Prostate gland (tissue), 2 donors: ENCODE results near the gene CANT1. TPM values are rescaled to one million over a fixed set of nuclear protein-coding genes. Genes with fewer than 3 reads are reported as not detected.

Experiments used
- DNase-seq: peaks from one replicate; pipeline ENCODE4 v3.0.0-alpha.2; 2019; ENCODE audit warnings: low spot score
- H3K27ac ChIP-seq, 2 donors: fragments of 200-600 bp; sonication (generic); 2 replicates each; pipeline ENCODE4 v1.5.1; 2017 to 2019
- H3K27me3 ChIP-seq: fragments of 200-600 bp; sonication (generic); replicated peaks from 2 replicates; pipeline ENCODE4 v1.5.1; 2019; ENCODE audit not compliant: insufficient read depth
- H3K36me3 ChIP-seq, 2 donors: fragments of 200-600 bp; sonication (generic); 1 replicate in 1 of 2; 2 replicates in 1 of 2; pipeline versions ENCODE4 v1.5.1 to v1.8.1; 2017 to 2019
- H3K4me1 ChIP-seq: fragments of 200-600 bp; sonication (generic); replicated peaks from 2 replicates; pipeline ENCODE4 v1.5.1; 2019
- H3K4me3 ChIP-seq, 2 donors: fragments of 200-600 bp; sonication (generic); 2 replicates each; pipeline ENCODE4 v1.5.1; 2017 to 2019
- H3K9me3 ChIP-seq: fragments of 200-600 bp; sonication (generic); 2 replicates; pipeline ENCODE4 v1.5.1; 2017
- POLR2A ChIP-seq: fragments of 450-650 bp; IDR thresholded peaks from one replicate; pipeline ENCODE4 v1.6.1; 2016; ENCODE audit warnings: antibody characterized with exemption, mild to moderate bottlenecking
- POLR2AphosphoS5 ChIP-seq: sonication (generic); formaldehyde crosslinking; IDR thresholded peaks from one replicate; pipeline ENCODE4 v1.6.1; 2017; ENCODE audit warnings: antibody characterized with exemption
- WGBS: methylation state at CpG from one replicate; pipeline ENCODE4 v1.1.5; 2018; 5-methylcytosine and 5-hydroxymethylcytosine counted together
- intact Hi-C: fragments of 100-400 bp; cut with DNase I; formaldehyde crosslinking; loops from one replicate; pipeline ENCODE4 v1.14.2; 2022
- total RNA-seq, 2 donors: library from RNA; depleted of rRNA; stranded (reverse); fragments of >200 nt; gene quantifications; one replicate each; pipeline ENCODE4 v1.1.0, GENCODE V29; 2016
- TF ChIP-seq, protein P1 (sequence below), 4 experiments: fragments of 200-600 bp in 2 of 4; fragments of 450-650 bp in 2 of 4; sonication (generic) in 2 of 4; IDR thresholded peaks; 1 replicate in 3 of 4; 2 replicates in 1 of 4; pipeline ENCODE4 v1.5.1; 2016 to 2019; ENCODE audit warnings: antibody characterized with exemption in 4 of 4, mild to moderate bottlenecking in 2 of 4, moderate library complexity in 2 of 4

The CANT1 gene
- total RNA-seq, 2 donors from 2014 or later = 89.7 to 201 TPM

DNA sequence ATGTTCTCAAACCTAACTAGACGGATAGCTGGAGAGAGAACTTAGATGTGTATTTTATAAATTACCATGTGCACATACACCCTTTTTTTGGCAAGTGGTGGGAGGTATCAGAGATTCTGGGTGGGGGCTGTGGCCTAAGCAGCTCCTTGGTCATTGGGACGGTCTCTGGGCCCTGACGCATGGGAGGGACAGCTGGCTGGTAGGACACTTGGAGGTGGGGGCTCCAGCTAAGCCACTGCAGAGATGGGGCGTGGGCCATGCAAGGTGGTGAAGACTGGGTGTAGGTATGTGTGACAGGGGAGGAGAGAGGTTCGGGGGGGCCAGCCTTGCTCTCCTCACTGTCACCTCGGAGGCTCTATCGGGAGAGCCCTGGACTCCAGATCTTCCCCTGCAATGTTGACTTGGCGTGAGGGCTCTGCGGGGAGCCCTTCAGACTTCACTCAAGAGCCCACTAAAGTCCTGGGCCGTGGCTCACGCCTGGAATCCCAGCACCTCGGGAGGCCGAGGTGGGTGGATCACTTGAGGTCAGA is 31.5 kb upstream of the CANT1 start:
- Histone ChIP-seq H3K9me3 (no peaks in the 10 kb centered on the region), H3K36me3 (no peaks in the 10 kb centered on the region), H3K4me1 (no peaks in the 10 kb centered on the region), H3K27me3 (no peaks in the 10 kb centered on the region), H3K27ac (no peak overlapping the region), H3K4me3 (no peak overlapping the region)
- WGBS = 93% methylated on average over 13 of the region's 13 CpGs
- intact Hi-C loops = no loop called here
- TF ChIP-seq POLR2AphosphoS5 (no peak), POLR2A (no peak)
- TF ChIP-seq, protein P1, sequence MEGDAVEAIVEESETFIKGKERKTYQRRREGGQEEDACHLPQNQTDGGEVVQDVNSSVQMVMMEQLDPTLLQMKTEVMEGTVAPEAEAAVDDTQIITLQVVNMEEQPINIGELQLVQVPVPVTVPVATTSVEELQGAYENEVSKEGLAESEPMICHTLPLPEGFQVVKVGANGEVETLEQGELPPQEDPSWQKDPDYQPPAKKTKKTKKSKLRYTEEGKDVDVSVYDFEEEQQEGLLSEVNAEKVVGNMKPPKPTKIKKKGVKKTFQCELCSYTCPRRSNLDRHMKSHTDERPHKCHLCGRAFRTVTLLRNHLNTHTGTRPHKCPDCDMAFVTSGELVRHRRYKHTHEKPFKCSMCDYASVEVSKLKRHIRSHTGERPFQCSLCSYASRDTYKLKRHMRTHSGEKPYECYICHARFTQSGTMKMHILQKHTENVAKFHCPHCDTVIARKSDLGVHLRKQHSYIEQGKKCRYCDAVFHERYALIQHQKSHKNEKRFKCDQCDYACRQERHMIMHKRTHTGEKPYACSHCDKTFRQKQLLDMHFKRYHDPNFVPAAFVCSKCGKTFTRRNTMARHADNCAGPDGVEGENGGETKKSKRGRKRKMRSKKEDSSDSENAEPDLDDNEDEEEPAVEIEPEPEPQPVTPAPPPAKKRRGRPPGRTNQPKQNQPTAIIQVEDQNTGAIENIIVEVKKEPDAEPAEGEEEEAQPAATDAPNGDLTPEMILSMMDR (IDR thresholded peaks at IDR 0.05) = no peak
- no peak for DNase-seq

DNA sequence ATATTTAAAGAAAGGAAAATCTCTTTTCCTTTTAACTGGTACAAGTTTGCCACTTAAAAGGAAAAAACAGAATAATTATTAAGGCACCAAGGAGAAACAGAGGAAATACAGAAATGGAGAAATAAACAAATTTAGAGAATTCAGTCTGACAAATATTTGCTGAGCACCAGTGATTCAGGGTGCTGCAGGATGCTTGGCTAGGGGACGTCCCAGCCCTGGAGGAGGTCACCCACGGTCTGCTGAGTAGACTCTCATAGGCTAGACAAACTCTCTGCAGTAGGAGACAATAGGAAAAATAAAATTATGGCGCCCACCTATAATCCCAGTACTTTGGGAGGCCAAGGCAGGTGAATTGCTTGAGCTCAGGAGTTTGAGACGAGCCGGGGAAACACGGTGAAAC is 30.3 kb upstream of the CANT1 start:
- no peaks in the 10 kb centered on the region for H3K4me1 ChIP-seq
- intact Hi-C loops = no loop called here
- no peak overlapping the region for H3K4me3 ChIP-seq
- no peak for DNase-seq
- no peaks in the 10 kb centered on the region for H3K9me3 ChIP-seq
- WGBS = 95% methylated on average over 6 of the region's 6 CpGs
- TF ChIP-seq POLR2AphosphoS5 (no peak), POLR2A (no peak)
- TF ChIP-seq, protein P1 (IDR thresholded peaks at IDR 0.05) = no peak
- H3K27me3 ChIP-seq = no peaks in the 10 kb centered on the region
- no peaks in the 10 kb centered on the region for H3K36me3 ChIP-seq
- H3K27ac ChIP-seq = no peak overlapping the region

DNA sequence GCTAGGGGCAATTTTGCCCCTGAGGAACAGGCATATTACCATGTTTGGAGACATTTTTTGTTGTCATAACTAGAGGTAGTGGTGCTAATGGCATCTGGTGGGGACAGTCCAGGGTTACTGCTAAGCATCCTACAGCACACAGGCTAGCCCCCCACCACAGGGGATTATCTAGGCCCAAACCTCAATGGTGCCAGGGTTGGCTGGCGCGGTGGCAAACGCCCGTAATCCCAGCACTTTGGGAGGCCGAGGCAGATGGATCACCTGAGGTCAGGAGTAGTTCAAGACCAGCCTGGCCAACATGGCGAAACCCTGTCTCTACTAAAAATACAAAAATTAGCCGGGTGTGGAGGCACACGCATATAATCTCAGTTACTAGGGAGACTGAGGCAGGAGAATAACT is 29.6 kb upstream of the CANT1 start:
- H3K4me3 ChIP-seq = no peak overlapping the region
- 96% methylated on average over 8 of the region's 8 CpGs for WGBS
- no peaks in the 10 kb centered on the region for H3K9me3 ChIP-seq
- no peaks in the 10 kb centered on the region for H3K36me3 ChIP-seq
- no peak overlapping the region for H3K27ac ChIP-seq
- intact Hi-C loops = no loop called here
- DNase-seq = no peak
- H3K27me3 ChIP-seq = no peaks in the 10 kb centered on the region
- H3K4me1 ChIP-seq = peaks cover 2% of the 10 kb centered on the region
- TF ChIP-seq, protein P1 (IDR thresholded peaks at IDR 0.05) = no peak
- TF ChIP-seq POLR2AphosphoS5 (no peak), POLR2A (no peak)

DNA sequence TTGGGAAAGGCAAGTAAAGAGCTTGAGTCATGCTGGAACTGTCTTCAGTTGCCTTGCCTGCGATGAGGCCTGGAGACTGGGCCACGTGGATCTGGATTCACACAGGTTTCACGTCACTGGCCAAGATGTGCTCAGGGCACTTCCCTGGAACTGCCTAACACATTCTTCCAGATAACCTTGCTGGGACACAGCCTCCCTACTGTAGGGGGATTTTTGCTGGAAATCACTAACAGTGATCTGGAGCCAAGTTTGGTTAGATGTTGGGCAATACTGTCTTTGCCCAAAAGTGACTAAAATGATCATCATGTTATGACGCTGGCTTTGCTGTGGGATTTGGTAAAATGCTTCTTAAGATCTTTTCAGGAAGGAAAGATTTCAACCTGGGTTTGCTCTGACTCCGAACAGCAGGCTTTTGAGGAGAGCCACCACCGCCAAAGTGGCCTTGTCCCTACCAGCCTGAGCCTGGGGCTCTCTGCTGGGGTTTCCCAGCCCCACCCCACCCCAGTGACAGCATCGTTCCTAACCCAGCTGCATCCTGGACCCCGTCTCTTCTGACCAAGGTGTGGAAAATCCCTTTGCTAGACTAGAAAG is 29.1 kb upstream of the CANT1 start:
- H3K27me3 ChIP-seq = no peaks in the 10 kb centered on the region
- intact Hi-C loops = no loop called here
- TF ChIP-seq POLR2A = no peak
- TF ChIP-seq POLR2AphosphoS5 = no peak
- TF ChIP-seq, protein P1 (IDR thresholded peaks at IDR 0.05) = no peak
- no peaks in the 10 kb centered on the region for H3K9me3 ChIP-seq
- H3K4me1 ChIP-seq = peaks cover 7% of the 10 kb centered on the region
- H3K4me3 ChIP-seq = no peak overlapping the region
- H3K27ac ChIP-seq = no peak overlapping the region
- WGBS = 72% methylated on average over 8 of the region's 8 CpGs
- DNase-seq = no peak
- H3K36me3 ChIP-seq = no peaks in the 10 kb centered on the region

DNA sequence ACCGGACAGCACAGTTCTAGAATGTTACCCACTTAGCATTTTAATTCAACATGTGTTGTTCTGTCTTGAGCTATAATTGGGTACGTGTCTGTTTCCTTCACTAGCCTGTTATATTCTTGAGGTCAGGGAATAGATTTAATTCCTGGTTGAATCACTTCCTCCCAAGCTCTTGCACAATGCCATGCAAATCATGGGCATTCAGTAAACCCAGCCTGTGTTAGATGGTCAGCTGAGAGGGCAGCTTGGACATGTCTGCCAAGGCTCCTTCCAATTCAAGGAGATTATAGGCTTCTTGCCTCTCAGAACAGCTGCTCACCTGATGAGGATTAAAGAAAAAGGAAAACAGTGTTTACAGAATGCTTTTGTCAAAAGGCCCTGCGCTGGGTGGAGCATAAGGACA is 27.0 kb upstream of the CANT1 start:
- peaks cover 12% of the 10 kb centered on the region for H3K4me1 ChIP-seq
- no peak for DNase-seq
- H3K27ac ChIP-seq = no peak overlapping the region
- H3K27me3 ChIP-seq = no peaks in the 10 kb centered on the region
- 77% methylated on average over 3 of the region's 3 CpGs for WGBS
- H3K4me3 ChIP-seq = no peak overlapping the region
- intact Hi-C loops = no loop called here
- H3K9me3 ChIP-seq = no peaks in the 10 kb centered on the region
- TF ChIP-seq POLR2AphosphoS5 = peak; percentile 48
- TF ChIP-seq POLR2A = no peak
- H3K36me3 ChIP-seq = no peaks in the 10 kb centered on the region
